Measurements from ENCODE around the gene TBL1X.

DNA sequence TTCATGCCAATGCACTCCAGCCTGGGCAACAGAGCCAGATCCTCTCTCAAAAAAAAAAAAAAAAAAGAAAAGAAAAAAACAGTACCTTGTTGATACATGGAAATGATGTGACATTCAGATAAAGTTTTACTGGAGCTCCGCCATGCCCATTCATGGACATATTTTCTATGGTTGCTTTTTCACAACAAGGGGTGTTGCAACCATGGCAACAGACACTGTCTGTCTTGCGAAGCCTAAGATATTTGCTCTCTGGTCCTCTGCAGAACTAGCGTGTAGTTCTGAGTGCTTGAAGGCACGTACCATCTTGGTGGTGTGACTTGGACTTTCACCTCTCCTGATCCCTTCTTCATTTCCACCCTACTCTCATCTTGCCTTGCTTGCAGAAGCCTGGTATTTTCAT, 53.2 kb downstream of the TBL1X start:
- no peak for TF ChIP-seq DPF2 (IDR thresholded peaks at IDR 0.05)
- TF ChIP-seq BCL11A (IDR thresholded peaks at IDR 0.05; ENCODE audit: low read depth, low read length): no peak
- no peak for TF ChIP-seq MXI1 (IDR thresholded peaks at IDR 0.05; ENCODE audit: low read depth, low read length)
- TF ChIP-seq CTCF (IDR thresholded peaks at IDR 0.05 in 2 of 3, conservative IDR thresholded peaks at IDR 0.05 in 1 of 3; ENCODE audit: control insufficient read depth in 2 of 3, extremely low read depth in 1 of 3, insufficient read depth in 1 of 3, low read depth in 3 of 3, low read length in 3 of 3): no peak
- TF ChIP-seq, protein P1, sequence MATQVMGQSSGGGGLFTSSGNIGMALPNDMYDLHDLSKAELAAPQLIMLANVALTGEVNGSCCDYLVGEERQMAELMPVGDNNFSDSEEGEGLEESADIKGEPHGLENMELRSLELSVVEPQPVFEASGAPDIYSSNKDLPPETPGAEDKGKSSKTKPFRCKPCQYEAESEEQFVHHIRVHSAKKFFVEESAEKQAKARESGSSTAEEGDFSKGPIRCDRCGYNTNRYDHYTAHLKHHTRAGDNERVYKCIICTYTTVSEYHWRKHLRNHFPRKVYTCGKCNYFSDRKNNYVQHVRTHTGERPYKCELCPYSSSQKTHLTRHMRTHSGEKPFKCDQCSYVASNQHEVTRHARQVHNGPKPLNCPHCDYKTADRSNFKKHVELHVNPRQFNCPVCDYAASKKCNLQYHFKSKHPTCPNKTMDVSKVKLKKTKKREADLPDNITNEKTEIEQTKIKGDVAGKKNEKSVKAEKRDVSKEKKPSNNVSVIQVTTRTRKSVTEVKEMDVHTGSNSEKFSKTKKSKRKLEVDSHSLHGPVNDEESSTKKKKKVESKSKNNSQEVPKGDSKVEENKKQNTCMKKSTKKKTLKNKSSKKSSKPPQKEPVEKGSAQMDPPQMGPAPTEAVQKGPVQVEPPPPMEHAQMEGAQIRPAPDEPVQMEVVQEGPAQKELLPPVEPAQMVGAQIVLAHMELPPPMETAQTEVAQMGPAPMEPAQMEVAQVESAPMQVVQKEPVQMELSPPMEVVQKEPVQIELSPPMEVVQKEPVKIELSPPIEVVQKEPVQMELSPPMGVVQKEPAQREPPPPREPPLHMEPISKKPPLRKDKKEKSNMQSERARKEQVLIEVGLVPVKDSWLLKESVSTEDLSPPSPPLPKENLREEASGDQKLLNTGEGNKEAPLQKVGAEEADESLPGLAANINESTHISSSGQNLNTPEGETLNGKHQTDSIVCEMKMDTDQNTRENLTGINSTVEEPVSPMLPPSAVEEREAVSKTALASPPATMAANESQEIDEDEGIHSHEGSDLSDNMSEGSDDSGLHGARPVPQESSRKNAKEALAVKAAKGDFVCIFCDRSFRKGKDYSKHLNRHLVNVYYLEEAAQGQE (IDR thresholded peaks at IDR 0.05; ENCODE audit: low read depth, low read length): no peak
- TF ChIP-seq CBFB (IDR thresholded peaks at IDR 0.05; ENCODE audit: low read depth): no peak
- TF ChIP-seq SIN3A (IDR thresholded peaks at IDR 0.05; ENCODE audit: low read depth, low read length): no peak
- no peak for TF ChIP-seq ZZZ3 (IDR thresholded peaks at IDR 0.05; ENCODE audit: control insufficient read depth, insufficient read length, low read depth)
- TF ChIP-seq RELB (IDR thresholded peaks at IDR 0.05; ENCODE audit: low read depth): no peak
- TF ChIP-seq POLR2A (IDR thresholded peaks at IDR 0.05; ENCODE audit: low read depth, low read length): no peak
- no peak for TF ChIP-seq EP300 (IDR thresholded peaks at IDR 0.05; ENCODE audit: borderline replicate concordance in 1 of 2, control insufficient read depth in 1 of 2, low read depth in 2 of 2, low read length in 2 of 2)
- no peak for TF ChIP-seq RFX5 (IDR thresholded peaks at IDR 0.05; ENCODE audit: low read depth, low read length)
- TF ChIP-seq, protein P2, sequence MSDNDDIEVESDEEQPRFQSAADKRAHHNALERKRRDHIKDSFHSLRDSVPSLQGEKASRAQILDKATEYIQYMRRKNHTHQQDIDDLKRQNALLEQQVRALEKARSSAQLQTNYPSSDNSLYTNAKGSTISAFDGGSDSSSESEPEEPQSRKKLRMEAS (IDR thresholded peaks at IDR 0.05; ENCODE audit: low read depth, low read length): no peak
- no peak for TF ChIP-seq NFYB (IDR thresholded peaks at IDR 0.05; ENCODE audit: insufficient read depth, low read depth, low read length)

Data from GM12878 (cell line).